Cardiac fibroblast (primary cell): ENCODE data around the gene ATAD1.
"Not testable (repeated sequence)": the region's sequence is repeated elsewhere in the genome, so short reads cannot be mapped to it uniquely, and the experiment has no call there.

Source experiments
- DNase-seq, 2 donors: peaks; one replicate each; pipeline versions ENCODE4 v3.0.0 to v3.0.0-alpha.2; 2010; ENCODE audit warnings: low read depth in 2 of 2
- H3K4me3 ChIP-seq, 2 donors: replicated peaks in 1 of 2; 1 replicate in 1 of 2; 2 replicates in 1 of 2; pipeline ENCODE4 v1.5.1; 2011; ENCODE audit warnings: low read depth in 2 of 2, low read length in 2 of 2, mild to moderate bottlenecking in 2 of 2, moderate library complexity in 1 of 2
- CTCF ChIP-seq: IDR thresholded peaks from one replicate; pipeline ENCODE4 v1.5.1; 2011; ENCODE audit warnings: low read depth, mild to moderate bottlenecking, low read length, inconsistent platforms

The ATAD1 gene

GRCh38 chr10:87863053-87863943, 45.3 kb upstream of the ATAD1 start, which contains the start of the genes KLLN and PTEN:
Gene KLLN, minus strand, starts transcription at chr10:87863533. Its CDS starts 1,046 bp downstream, at chr10:87862487.
Gene PTEN, plus strand, starts transcription at chr10:87863625. Its CDS starts 845 bp downstream, at chr10:87864470.
- peak within 1 kb of the TSS; percentile 87 to 92 for H3K4me3 ChIP-seq
- peak; percentile 93 to 97 for DNase-seq
- TF ChIP-seq CTCF = no peak

DNA sequence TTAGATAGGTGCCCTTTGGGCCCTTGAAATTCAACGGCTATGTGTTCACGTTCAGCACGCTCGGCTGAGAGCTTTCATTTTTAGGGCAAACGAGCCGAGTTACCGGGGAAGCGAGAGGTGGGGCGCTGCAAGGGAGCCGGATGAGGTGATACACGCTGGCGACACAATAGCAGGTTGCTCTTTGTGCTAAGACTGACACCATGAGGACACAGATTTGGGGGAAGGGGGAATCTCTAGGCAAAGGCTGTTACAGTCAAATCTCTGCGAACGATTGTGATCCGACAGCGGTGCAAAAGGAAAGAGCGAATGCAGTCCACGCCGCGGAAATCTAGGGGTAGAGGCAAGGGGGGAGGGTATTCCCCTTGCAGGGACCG, 44.6 kb upstream of the ATAD1 start:
- TF ChIP-seq CTCF = no peak
- no peak for DNase-seq
- peak overlapping the region; percentile 87 to 92 for H3K4me3 ChIP-seq

- peak; percentile 99 for DNase-seq
- TF ChIP-seq CTCF = no peak
- peak overlapping the region; percentile 87 to 92 for H3K4me3 ChIP-seq
These were observed 44.1 kb upstream of the ATAD1 start for GRCh38 chr10:87861953-87862678.

DNA sequence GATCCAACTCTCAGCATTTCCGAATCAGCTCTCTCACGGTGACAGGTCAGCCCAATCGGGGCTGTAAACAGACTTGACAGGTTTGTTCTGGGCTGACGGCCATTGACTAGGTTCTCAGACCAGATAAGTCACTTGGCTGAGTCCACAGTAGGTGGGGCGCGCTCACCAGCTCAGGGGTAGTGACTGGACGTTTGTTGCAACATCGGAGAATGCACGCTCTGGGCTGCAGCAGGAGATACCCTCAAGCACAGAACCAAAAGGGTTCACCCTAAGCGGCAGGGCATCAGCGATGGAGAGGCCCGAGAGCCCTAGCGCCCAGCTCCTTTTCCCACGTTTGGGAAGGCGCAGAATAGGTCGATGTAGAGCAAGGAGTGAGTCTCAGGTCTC, 43.5 kb upstream of the ATAD1 start:
- no peak for TF ChIP-seq CTCF
- H3K4me3 ChIP-seq = peak overlapping the region; percentile 87 to 92
- peak; percentile 92 to 93 for DNase-seq

- no peak for DNase-seq
- H3K4me3 ChIP-seq = no peak overlapping the region
- no peak for TF ChIP-seq CTCF
These were observed 42.9 kb upstream of the ATAD1 start for GRCh38 chr10:87860816-87861403.

DNA sequence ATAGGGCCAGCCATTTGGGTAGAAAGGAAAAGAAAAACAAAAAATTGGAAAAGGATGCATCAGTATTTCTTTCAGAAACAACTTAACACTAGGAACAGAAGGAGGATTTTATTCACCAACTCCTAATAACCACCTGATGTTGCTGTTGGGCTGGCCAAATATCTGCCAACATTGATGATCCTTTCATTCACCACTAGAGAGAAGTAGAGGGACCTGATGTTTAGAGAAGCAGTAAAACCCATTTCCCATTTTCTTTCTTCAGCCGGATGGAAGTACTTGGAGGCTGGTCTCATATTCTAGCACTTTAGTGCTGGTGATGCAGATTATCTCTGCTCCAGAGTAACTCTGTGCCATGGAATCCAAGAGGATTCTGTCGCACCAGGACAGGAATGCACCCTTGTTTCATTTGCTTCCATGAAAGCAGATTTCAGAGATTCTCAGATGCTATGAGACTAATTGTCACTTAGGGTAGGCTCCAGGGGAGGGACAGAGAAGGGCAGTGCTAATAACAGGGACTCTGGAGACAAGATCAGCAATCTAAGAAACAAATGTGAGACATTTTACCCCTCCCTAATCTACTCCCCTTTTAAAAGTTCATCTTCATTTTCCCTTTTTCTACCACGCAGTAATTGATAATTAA, 42.2 kb upstream of the ATAD1 start:
- TF ChIP-seq CTCF = peak; percentile 41
- DNase-seq = peak; percentile 68 to 76
- H3K4me3 ChIP-seq = no peak overlapping the region

DNA sequence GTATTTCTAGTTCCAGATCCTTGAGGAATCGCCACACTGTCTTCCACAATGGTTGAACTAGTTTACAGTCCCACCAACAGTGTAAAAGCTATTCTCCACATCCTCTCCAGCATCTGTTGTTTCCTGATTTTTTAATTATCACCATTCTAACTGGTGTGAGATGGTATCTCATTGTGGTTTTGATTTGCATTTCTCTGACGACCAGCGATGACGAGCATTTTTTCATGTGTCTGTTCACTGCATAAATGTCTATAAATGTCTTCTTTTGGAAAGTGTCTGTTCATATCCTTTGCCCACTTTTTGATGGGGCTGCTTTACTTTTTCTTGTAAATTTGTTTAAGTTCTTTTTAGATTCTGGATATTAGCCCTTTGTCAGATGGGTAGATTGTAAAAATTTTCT, 37.6 kb upstream of the ATAD1 start:
- H3K4me3 ChIP-seq, DNase-seq: not testable (repeated sequence)

GRCh38 chr10:87855247-87855646, 37.2 kb upstream of the ATAD1 start:
- H3K4me3 ChIP-seq, DNase-seq: not testable (repeated sequence)
